Small intestine (tissue), 7 donors: Measurements from ENCODE around the gene MYMX. TPM values are rescaled to one million over a fixed set of nuclear protein-coding genes. Genes with fewer than 3 reads are reported as not detected.
A peak's percentile ranks its signal among the peaks of the same experiment; 100 is the strongest.

Source experiments
- DNase-seq, 2 donors: peaks; one replicate each; pipeline versions ENCODE4 v3.0.0 to v3.0.0-alpha.2; 2013
- FAIRE-seq: peaks from 2 replicates; lab custom pipeline; 2012; peaks lifted over from hg19 to GRCh38; lab: Jason Lieb, UNC
- H3K27ac ChIP-seq, 3 donors: one replicate each; pipeline ENCODE4 v1.5.1; 2013; ENCODE audit warnings: low read length in 2 of 3, mild to moderate bottlenecking in 2 of 3, control low read depth in 1 of 3, inconsistent platforms in 1 of 3, low read depth in 1 of 3, moderate library complexity in 1 of 3
- H3K27me3 ChIP-seq, 3 donors: one replicate each; pipeline ENCODE4 v1.6.1; 2013; ENCODE audit warnings: low read length in 3 of 3, inconsistent platforms in 1 of 3; ENCODE audit not compliant: control insufficient read depth in 3 of 3, insufficient read depth in 3 of 3
- H3K36me3 ChIP-seq, 3 donors: one replicate each; pipeline ENCODE4 v1.6.1; 2013; ENCODE audit warnings: low read length in 3 of 3, inconsistent platforms in 1 of 3, low read depth in 1 of 3, mild to moderate bottlenecking in 1 of 3, moderate library complexity in 1 of 3; ENCODE audit not compliant: control insufficient read depth in 3 of 3, insufficient read depth in 2 of 3
- H3K4me1 ChIP-seq, 3 donors: one replicate each; pipeline ENCODE4 v1.6.1; 2013; ENCODE audit warnings: low read length in 2 of 3, inconsistent platforms in 1 of 3, low read depth in 1 of 3, mild to moderate bottlenecking in 1 of 3, moderate library complexity in 1 of 3; ENCODE audit not compliant: control insufficient read depth in 3 of 3, insufficient read depth in 2 of 3
- H3K4me3 ChIP-seq, 3 donors: one replicate each; pipeline ENCODE4 v1.5.1; 2013; ENCODE audit warnings: low read length in 3 of 3, control low read depth in 1 of 3, inconsistent platforms in 1 of 3, low read depth in 1 of 3, mild to moderate bottlenecking in 1 of 3, moderate library complexity in 1 of 3
- H3K9me3 ChIP-seq, 2 donors: one replicate each; pipeline ENCODE4 v1.6.1; 2013; ENCODE audit warnings: low read depth in 1 of 2, low read length in 1 of 2; ENCODE audit not compliant: control insufficient read depth in 2 of 2, insufficient read depth in 1 of 2
- WGBS, 3 donors: extraction: QIAGEN DNeasy Blood & Tissue Kit; methylation state at CpG; one replicate each; pipeline ENCODE4 v1.1.7; 2013; 5-methylcytosine and 5-hydroxymethylcytosine counted together
- polyA plus RNA-seq, 4 donors: library from polyadenylated mRNA; stranded (reverse) in 3 of 4; unstranded in 1 of 4; fragments of 200-250 nt in 3 of 4; fragments of 120-200 nt in 1 of 4; gene quantifications; one replicate each; pipeline versions ENCODE4 v1.2.1 to v1.2.3, GENCODE V29; 2013
- donor health status: healthy with polysubstance abuse.
- donor health status: control.
- donor health status: control.
- donor health status: Bipolar disorder and iron deficiency.
- donor health status: healthy.

Gene MYMX
- polyA plus RNA-seq, 4 donors = 0.19 to 0.98 TPM; not detected in 2

GRCh38 chr6:44235269-44235668, 18.5 kb downstream of the MYMX start:
- no peaks in the 10 kb centered on the region for H3K9me3 ChIP-seq
- H3K36me3 ChIP-seq = peaks cover 0 to 36% (median 0%) of the 10 kb centered on the region in 3 donors
- peak overlapping the region in 1 of 3 donors; percentile 49 for H3K27ac ChIP-seq
- peaks cover 0 to 26% (median 4%) of the 10 kb centered on the region in 3 donors for H3K4me1 ChIP-seq
- no peak for FAIRE-seq
- DNase-seq = no peak
- 75 to 88% (median 85%) methylated on average over 6 of the region's 6 CpGs for WGBS, 3 donors
- H3K4me3 ChIP-seq = no peak overlapping the region
- no peaks in the 10 kb centered on the region for H3K27me3 ChIP-seq

GRCh38 chr6:44235891-44236516, 19.3 kb downstream of the MYMX start:
- H3K27me3 ChIP-seq = no peaks in the 10 kb centered on the region
- no peaks in the 10 kb centered on the region for H3K9me3 ChIP-seq
- WGBS, 3 donors = 92 to 96% (median 93%) methylated on average over 6 of the region's 6 CpGs
- H3K27ac ChIP-seq = no peak overlapping the region
- H3K4me3 ChIP-seq = no peak overlapping the region
- peaks cover 0 to 26% (median 4%) of the 10 kb centered on the region in 3 donors for H3K4me1 ChIP-seq
- DNase-seq = no peak
- no peak for FAIRE-seq
- H3K36me3 ChIP-seq = peaks cover 0 to 28% (median 0%) of the 10 kb centered on the region in 3 donors

GRCh38 chr6:44237021-44237812, 20.5 kb downstream of the MYMX start:
- Histone ChIP-seq H3K27me3 (no peaks in the 10 kb centered on the region), H3K27ac (peak overlapping the region; percentile 85 to 98 (median 92)), H3K36me3 (peaks cover 0 to 21% (median 0%) of the 10 kb centered on the region in 3 donors), H3K4me1 (peaks cover 0 to 26% (median 4%) of the 10 kb centered on the region in 3 donors), H3K9me3 (no peaks in the 10 kb centered on the region), H3K4me3 (peak overlapping the region; percentile 28 to 73 (median 61))
- FAIRE-seq (no peak), DNase-seq (peak; percentile 95 to 98)
- 7 to 23% (median 13%) methylated on average over 22 of the region's 22 CpGs for WGBS, 3 donors

- no peaks in the 10 kb centered on the region for H3K27me3 ChIP-seq
- peak overlapping the region; percentile 85 to 98 (median 92) for H3K27ac ChIP-seq
- 2% methylated on average over 40 to 42 of the region's 42 CpGs for WGBS, 3 donors
- peaks cover 0 to 26% (median 4%) of the 10 kb centered on the region in 3 donors for H3K4me1 ChIP-seq
- peaks cover 0 to 15% (median 0%) of the 10 kb centered on the region in 3 donors for H3K36me3 ChIP-seq
- DNase-seq (peak; percentile 74 to 91), FAIRE-seq (no peak)
- H3K9me3 ChIP-seq = no peaks in the 10 kb centered on the region
- H3K4me3 ChIP-seq = peak overlapping the region; percentile 28 to 73 (median 61)
Measured at GRCh38 chr6:44237813-44238433, 21.2 kb downstream of the MYMX start.

- Histone ChIP-seq H3K4me1 (peaks cover 0 to 26% (median 4%) of the 10 kb centered on the region in 3 donors), H3K4me3 (no peak overlapping the region), H3K36me3 (peaks cover 0 to 7% (median 0%) of the 10 kb centered on the region in 3 donors), H3K9me3 (no peaks in the 10 kb centered on the region), H3K27ac (peak overlapping the region in 1 of 3 donors; percentile 16), H3K27me3 (no peaks in the 10 kb centered on the region)
- DNase-seq = peak; percentile 19 to 32
- FAIRE-seq = no peak
- 62 to 82% (median 67%) methylated on average over 7 of the region's 7 CpGs for WGBS, 3 donors
Measured at GRCh38 chr6:44238687-44239350, 22.1 kb downstream of the MYMX start.

- no peak for FAIRE-seq
- no peak for DNase-seq
- Histone ChIP-seq H3K9me3 (no peaks in the 10 kb centered on the region), H3K4me3 (no peak overlapping the region), H3K36me3 (peaks cover 0 to 6% (median 0%) of the 10 kb centered on the region in 3 donors), H3K27me3 (no peaks in the 10 kb centered on the region), H3K27ac (no peak overlapping the region), H3K4me1 (peaks cover 0 to 11% (median 0%) of the 10 kb centered on the region in 3 donors)
- 91 to 98% (median 96%) methylated on average over 7 of the region's 7 CpGs for WGBS, 3 donors
Measured at GRCh38 chr6:44243345-44243744, 26.6 kb downstream of the MYMX start.

GRCh38 chr6:44245391-44245911, 28.7 kb downstream of the MYMX start:
- peaks cover 0 to 16% (median 5%) of the 10 kb centered on the region in 3 donors for H3K4me1 ChIP-seq
- FAIRE-seq = no peak
- H3K4me3 ChIP-seq = peak overlapping the region in 2 of 3 donors; percentile 81 to 89
- H3K9me3 ChIP-seq = no peaks in the 10 kb centered on the region
- peaks cover 3 to 16% (median 6%) of the 10 kb centered on the region in 3 donors for H3K36me3 ChIP-seq
- peak overlapping the region in 2 of 3 donors; percentile 96 for H3K27ac ChIP-seq
- no peak for DNase-seq
- WGBS, 3 donors = 77 to 85% (median 77%) methylated on average over 11 to 12 of the region's 12 CpGs
- no peaks in the 10 kb centered on the region for H3K27me3 ChIP-seq
